ENCODE data around the gene GAPVD1. TPM values are rescaled to one million over a fixed set of nuclear protein-coding genes. Genes with fewer than 3 reads are reported as not detected.

GAPVD1 gene
- total RNA-seq, 1 donor from 2014 or later: 70.6 TPM

DNA sequence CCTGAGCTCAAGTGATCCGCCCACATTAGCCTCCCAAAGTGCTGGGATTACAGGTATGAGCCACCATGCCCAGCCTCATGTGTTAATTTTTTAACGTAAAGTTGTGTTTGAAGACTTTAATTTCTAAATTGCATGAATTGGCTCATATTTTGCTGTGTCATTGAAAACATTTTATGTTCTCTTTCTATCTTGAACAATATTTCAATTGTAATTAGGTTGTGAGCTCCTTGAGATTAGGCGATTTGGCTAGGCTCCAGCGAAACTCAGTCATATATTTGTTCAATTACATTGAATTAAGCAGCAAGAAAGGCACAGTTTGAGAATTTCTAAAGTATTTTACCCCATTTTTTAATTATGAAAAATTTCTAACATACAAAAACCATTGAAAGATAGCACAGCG, 34.0 kb downstream of the GAPVD1 start:
- Histone ChIP-seq H3K9me3 (no peaks in the 10 kb centered on the region), H3K4me1 (no peaks in the 10 kb centered on the region), H3K36me3 (peaks cover 20% of the 10 kb centered on the region), H3K27me3 (ENCODE audit: low read depth) (no peaks in the 10 kb centered on the region), H3K27ac (no peak overlapping the region), H3K4me3 (no peak overlapping the region)
- TF ChIP-seq, protein P1, sequence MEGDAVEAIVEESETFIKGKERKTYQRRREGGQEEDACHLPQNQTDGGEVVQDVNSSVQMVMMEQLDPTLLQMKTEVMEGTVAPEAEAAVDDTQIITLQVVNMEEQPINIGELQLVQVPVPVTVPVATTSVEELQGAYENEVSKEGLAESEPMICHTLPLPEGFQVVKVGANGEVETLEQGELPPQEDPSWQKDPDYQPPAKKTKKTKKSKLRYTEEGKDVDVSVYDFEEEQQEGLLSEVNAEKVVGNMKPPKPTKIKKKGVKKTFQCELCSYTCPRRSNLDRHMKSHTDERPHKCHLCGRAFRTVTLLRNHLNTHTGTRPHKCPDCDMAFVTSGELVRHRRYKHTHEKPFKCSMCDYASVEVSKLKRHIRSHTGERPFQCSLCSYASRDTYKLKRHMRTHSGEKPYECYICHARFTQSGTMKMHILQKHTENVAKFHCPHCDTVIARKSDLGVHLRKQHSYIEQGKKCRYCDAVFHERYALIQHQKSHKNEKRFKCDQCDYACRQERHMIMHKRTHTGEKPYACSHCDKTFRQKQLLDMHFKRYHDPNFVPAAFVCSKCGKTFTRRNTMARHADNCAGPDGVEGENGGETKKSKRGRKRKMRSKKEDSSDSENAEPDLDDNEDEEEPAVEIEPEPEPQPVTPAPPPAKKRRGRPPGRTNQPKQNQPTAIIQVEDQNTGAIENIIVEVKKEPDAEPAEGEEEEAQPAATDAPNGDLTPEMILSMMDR (IDR thresholded peaks at IDR 0.05): no peak
- DNase-seq: no peak
- no peak for ATAC-seq
- intact Hi-C loops (cut with DNase I): no loop called here

DNA sequence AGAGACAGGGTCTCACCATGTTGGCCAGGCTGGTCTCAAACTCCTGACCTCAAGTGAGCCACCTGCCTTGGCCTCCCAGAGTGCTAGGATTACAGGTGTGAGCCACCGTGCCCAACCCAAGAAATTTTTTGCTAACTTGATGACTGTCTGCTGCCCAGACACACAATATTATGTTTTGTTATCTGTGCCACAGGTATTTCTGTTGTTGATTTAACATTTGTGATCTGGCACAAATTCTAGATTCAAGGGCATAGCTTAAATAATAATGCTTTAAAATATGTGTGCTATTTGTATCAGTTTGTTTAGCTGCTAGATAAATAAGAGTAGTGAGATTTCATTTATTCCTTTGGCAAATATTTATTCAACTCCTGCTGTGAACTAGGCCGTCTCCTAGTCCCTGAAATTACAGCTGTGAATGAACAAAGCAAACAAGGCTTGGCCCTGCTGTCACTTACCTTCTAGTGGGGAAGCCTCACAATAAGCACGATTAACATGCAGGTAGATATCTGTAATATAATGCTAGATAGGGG, 35.3 kb downstream of the GAPVD1 start:
- ATAC-seq: peak; percentile 91
- intact Hi-C loops (cut with DNase I): no loop called here

DNA sequence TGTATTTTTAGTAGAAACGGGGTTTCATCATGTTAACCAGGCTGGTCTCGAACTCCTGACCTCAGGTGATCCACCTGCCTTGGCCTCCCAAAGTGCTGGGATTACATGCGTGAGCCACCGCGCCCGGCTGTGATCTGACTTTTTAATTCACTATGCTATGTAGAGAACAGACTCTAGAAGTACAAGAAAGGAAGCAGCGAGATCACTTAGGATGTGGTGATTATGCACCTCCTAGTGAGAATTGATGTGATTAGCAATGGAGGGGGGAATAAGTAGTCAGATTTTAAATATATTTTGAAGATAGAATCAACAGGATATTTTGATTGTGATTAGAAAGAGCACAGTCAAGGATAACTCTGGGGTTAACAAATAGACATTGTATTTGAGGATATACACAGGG, 36.3 kb downstream of the GAPVD1 start:
- no peaks in the 10 kb centered on the region for H3K9me3 ChIP-seq
- ATAC-seq (no peak), DNase-seq (no peak)
- peaks cover 6% of the 10 kb centered on the region for H3K4me1 ChIP-seq
- H3K27me3 ChIP-seq (ENCODE audit: low read depth): no peaks in the 10 kb centered on the region
- intact Hi-C loops (cut with DNase I): no loop called here
- no peak overlapping the region for H3K4me3 ChIP-seq
- H3K36me3 ChIP-seq: peaks cover 42% of the 10 kb centered on the region
- TF ChIP-seq, protein P1 (IDR thresholded peaks at IDR 0.05): no peak
- no peak overlapping the region for H3K27ac ChIP-seq

More for the DNA sequence above, 35.3 kb downstream of the GAPVD1 start:
- TF ChIP-seq, protein P1 (IDR thresholded peaks at IDR 0.05): no peak
- H3K36me3 ChIP-seq: peaks cover 32% of the 10 kb centered on the region
- DNase-seq: no peak
- H3K9me3 ChIP-seq: no peaks in the 10 kb centered on the region
- H3K4me3 ChIP-seq: no peak overlapping the region
- no peaks in the 10 kb centered on the region for H3K27me3 ChIP-seq (ENCODE audit: low read depth)
- peak overlapping the region; percentile 29 for H3K27ac ChIP-seq
- H3K4me1 ChIP-seq: peaks cover 6% of the 10 kb centered on the region

DNA sequence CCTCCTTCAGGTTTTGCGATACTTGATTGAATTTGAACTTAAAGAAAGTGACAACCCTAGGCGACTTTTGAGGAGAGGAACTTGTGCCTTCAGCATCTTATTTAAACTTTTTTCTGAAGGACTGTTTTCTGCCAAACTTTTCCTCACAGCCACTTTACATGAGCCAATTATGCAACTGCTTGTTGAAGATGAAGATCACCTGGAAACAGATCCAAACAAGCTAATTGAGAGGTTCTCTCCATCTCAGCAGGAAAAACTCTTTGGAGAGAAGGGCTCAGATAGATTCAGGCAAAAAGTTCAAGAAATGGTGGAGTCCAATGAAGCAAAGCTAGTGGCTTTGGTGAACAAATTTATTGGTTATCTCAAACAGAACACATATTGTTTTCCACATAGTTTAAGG, 40.6 kb downstream of the GAPVD1 start:
- no peak overlapping the region for H3K4me3 ChIP-seq
- TF ChIP-seq, protein P1 (IDR thresholded peaks at IDR 0.05): no peak
- H3K27me3 ChIP-seq (ENCODE audit: low read depth): no peaks in the 10 kb centered on the region
- intact Hi-C loops (cut with DNase I): no loop called here
- peaks cover 78% of the 10 kb centered on the region for H3K36me3 ChIP-seq
- DNase-seq (no peak), ATAC-seq (peak; percentile 27 to 63)
- H3K4me1 ChIP-seq: peaks cover 6% of the 10 kb centered on the region
- H3K27ac ChIP-seq: no peak overlapping the region
- no peaks in the 10 kb centered on the region for H3K9me3 ChIP-seq

GRCh38 chr9:125304273-125304672, 42.6 kb downstream of the GAPVD1 start:
- TF ChIP-seq, protein P1 (IDR thresholded peaks at IDR 0.05): no peak
- H3K4me1 ChIP-seq: peaks cover 6% of the 10 kb centered on the region
- no peaks in the 10 kb centered on the region for H3K27me3 ChIP-seq (ENCODE audit: low read depth)
- H3K36me3 ChIP-seq: peaks cover 90% of the 10 kb centered on the region
- DNase-seq (no peak), ATAC-seq (no peak)
- intact Hi-C loops (cut with DNase I): no loop called here
- H3K9me3 ChIP-seq: no peaks in the 10 kb centered on the region
- no peak overlapping the region for H3K27ac ChIP-seq
- no peak overlapping the region for H3K4me3 ChIP-seq

Data from lower lobe of right lung (tissue), 2 donors.